ENCODE measurements around the gene VWA2.
"Not testable (repeated sequence)": the region's sequence is repeated elsewhere in the genome, so short reads cannot be mapped to it uniquely, and the experiment has no call there.

Gene VWA2

GRCh38 chr10:114320249-114321116 is 81.4 kb downstream of the VWA2 start:
- Mint-ChIP-seq H3K36me3 (ENCODE audit: low read depth) (no peaks in the 10 kb centered on the region), H3K27me3 (ENCODE audit: low read depth) (peaks cover 9% of the 10 kb centered on the region), H3K4me3 (no peak overlapping the region), H3K4me1 (ENCODE audit: low read depth) (no peaks in the 10 kb centered on the region), H3K9me3 (no peaks in the 10 kb centered on the region), H3K27ac (no peak overlapping the region)

GRCh38 chr10:114322344-114322743 is 83.3 kb downstream of the VWA2 start:
- Mint-ChIP-seq H3K4me1 (ENCODE audit: low read depth) (no peaks in the 10 kb centered on the region), H3K36me3 (ENCODE audit: low read depth) (no peaks in the 10 kb centered on the region), H3K27me3 (ENCODE audit: low read depth) (peaks cover 4% of the 10 kb centered on the region), H3K27ac (no peak overlapping the region), H3K4me3 (no peak overlapping the region), H3K9me3 (no peaks in the 10 kb centered on the region)

- Mint-ChIP-seq H3K4me3 (no peak overlapping the region), H3K9me3 (no peaks in the 10 kb centered on the region), H3K36me3 (ENCODE audit: low read depth) (no peaks in the 10 kb centered on the region), H3K4me1 (ENCODE audit: low read depth) (no peaks in the 10 kb centered on the region), H3K27ac (no peak overlapping the region), H3K27me3 (ENCODE audit: low read depth) (peaks cover 4% of the 10 kb centered on the region)
These were observed 84.0 kb downstream of the VWA2 start for GRCh38 chr10:114323023-114323422.

- Mint-ChIP-seq H3K27me3 (ENCODE audit: low read depth) (peaks cover 4% of the 10 kb centered on the region), H3K27ac (no peak overlapping the region), H3K9me3 (no peaks in the 10 kb centered on the region), H3K4me3 (no peak overlapping the region), H3K36me3 (ENCODE audit: low read depth) (no peaks in the 10 kb centered on the region), H3K4me1 (ENCODE audit: low read depth) (no peaks in the 10 kb centered on the region)
These were observed 87.7 kb downstream of the VWA2 start for GRCh38 chr10:114326795-114327194.

- no peak overlapping the region for H3K4me3 Mint-ChIP-seq
- H3K9me3 Mint-ChIP-seq = no peaks in the 10 kb centered on the region
- no peaks in the 10 kb centered on the region for H3K36me3 Mint-ChIP-seq (ENCODE audit: low read depth)
- H3K27ac Mint-ChIP-seq = no peak overlapping the region
- no peaks in the 10 kb centered on the region for H3K27me3 Mint-ChIP-seq (ENCODE audit: low read depth)
- H3K4me1 Mint-ChIP-seq (ENCODE audit: low read depth) = peaks cover 2% of the 10 kb centered on the region
These were observed 88.7 kb downstream of the VWA2 start for GRCh38 chr10:114327537-114328440.

- Mint-ChIP-seq H3K4me1 (ENCODE audit: low read depth) (peaks cover 2% of the 10 kb centered on the region), H3K9me3 (no peaks in the 10 kb centered on the region), H3K4me3 (no peak overlapping the region), H3K27me3 (ENCODE audit: low read depth) (no peaks in the 10 kb centered on the region), H3K36me3 (ENCODE audit: low read depth) (no peaks in the 10 kb centered on the region), H3K27ac (no peak overlapping the region)
These were observed 89.4 kb downstream of the VWA2 start for GRCh38 chr10:114328441-114328812.

- Mint-ChIP-seq H3K27ac (no peak overlapping the region), H3K27me3 (ENCODE audit: low read depth) (no peaks in the 10 kb centered on the region), H3K4me3 (no peak overlapping the region), H3K4me1 (ENCODE audit: low read depth) (peaks cover 2% of the 10 kb centered on the region), H3K9me3 (no peaks in the 10 kb centered on the region), H3K36me3 (ENCODE audit: low read depth) (no peaks in the 10 kb centered on the region)
These were observed 89.8 kb downstream of the VWA2 start for GRCh38 chr10:114328874-114329273.

- Mint-ChIP-seq H3K36me3 (ENCODE audit: low read depth) (no peaks in the 10 kb centered on the region), H3K27me3 (ENCODE audit: low read depth) (no peaks in the 10 kb centered on the region), H3K27ac (no peak overlapping the region), H3K4me3 (no peak overlapping the region), H3K4me1 (ENCODE audit: low read depth) (peaks cover 6% of the 10 kb centered on the region), H3K9me3 (no peaks in the 10 kb centered on the region)
These were observed 90.7 kb downstream of the VWA2 start for GRCh38 chr10:114329634-114330365.

- Mint-ChIP-seq H3K27me3 (ENCODE audit: low read depth) (no peaks in the 10 kb centered on the region), H3K9me3 (no peaks in the 10 kb centered on the region), H3K4me3 (no peak overlapping the region), H3K4me1 (ENCODE audit: low read depth) (peaks cover 11% of the 10 kb centered on the region), H3K27ac (no peak overlapping the region), H3K36me3 (ENCODE audit: low read depth) (no peaks in the 10 kb centered on the region)
These were observed 93.5 kb downstream of the VWA2 start for GRCh38 chr10:114332301-114333192.

- H3K27ac Mint-ChIP-seq; H3K4me3 Mint-ChIP-seq; H3K27me3 Mint-ChIP-seq (ENCODE audit: low read depth): not testable (repeated sequence)
These were observed 94.4 kb downstream of the VWA2 start for GRCh38 chr10:114333441-114333840.

GRCh38 chr10:114334301-114334700 is 95.2 kb downstream of the VWA2 start:
- Mint-ChIP-seq H3K4me1 (ENCODE audit: low read depth) (peaks cover 11% of the 10 kb centered on the region), H3K27me3 (ENCODE audit: low read depth) (no peaks in the 10 kb centered on the region), H3K27ac (no peak overlapping the region), H3K9me3 (no peaks in the 10 kb centered on the region), H3K4me3 (no peak overlapping the region), H3K36me3 (ENCODE audit: low read depth) (no peaks in the 10 kb centered on the region)

More at GRCh38 chr10:114333441-114333840, 94.4 kb downstream of the VWA2 start:
- not testable (repeated sequence) for H3K9me3 Mint-ChIP-seq; H3K36me3 Mint-ChIP-seq (ENCODE audit: low read depth)
- peaks cover 11% of the 10 kb centered on the region for H3K4me1 Mint-ChIP-seq (ENCODE audit: low read depth)

GRCh38 chr10:114335614-114336013 is 96.6 kb downstream of the VWA2 start:
- Mint-ChIP-seq H3K27me3 (ENCODE audit: low read depth) (no peaks in the 10 kb centered on the region), H3K27ac (no peak overlapping the region), H3K4me1 (ENCODE audit: low read depth) (peaks cover 11% of the 10 kb centered on the region), H3K4me3 (no peak overlapping the region), H3K36me3 (ENCODE audit: low read depth) (no peaks in the 10 kb centered on the region), H3K9me3 (no peaks in the 10 kb centered on the region)

GRCh38 chr10:114336823-114337509 is 97.9 kb downstream of the VWA2 start:
- no peaks in the 10 kb centered on the region for H3K36me3 Mint-ChIP-seq (ENCODE audit: low read depth)
- peaks cover 11% of the 10 kb centered on the region for H3K4me1 Mint-ChIP-seq (ENCODE audit: low read depth)
- H3K27me3 Mint-ChIP-seq (ENCODE audit: low read depth) = no peaks in the 10 kb centered on the region
- no peaks in the 10 kb centered on the region for H3K9me3 Mint-ChIP-seq
- H3K27ac Mint-ChIP-seq = no peak overlapping the region
- no peak overlapping the region for H3K4me3 Mint-ChIP-seq
